ENCODE measurements around the gene ACADSB.

Gene ACADSB

DNA sequence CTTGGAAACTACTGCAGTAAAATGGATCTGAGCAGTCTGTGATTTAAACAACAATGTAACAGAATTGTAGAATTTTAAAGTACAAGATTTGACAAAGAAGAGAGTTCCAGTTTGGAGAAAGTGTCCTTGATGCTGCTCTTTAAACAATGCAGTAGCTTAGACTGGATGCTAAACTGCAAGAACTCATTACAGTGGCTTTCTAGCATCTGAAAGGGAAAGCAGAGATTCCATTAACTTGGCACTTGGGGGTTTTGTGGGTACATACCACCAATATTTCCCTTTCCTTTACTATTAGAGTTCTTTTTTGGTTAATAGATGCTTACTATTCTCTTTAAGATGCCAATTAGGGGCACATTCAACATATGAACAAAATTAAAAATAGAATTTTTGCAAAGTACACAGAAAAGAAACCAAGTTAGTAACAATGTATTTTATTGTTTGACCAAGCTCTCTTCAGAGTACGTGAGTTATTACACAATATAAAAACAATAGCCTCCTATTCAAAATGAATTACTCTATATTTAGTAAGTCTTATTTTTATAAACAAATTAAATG, 16.7 kb upstream of the ACADSB start:
- TF ChIP-seq SPI1 (IDR thresholded peaks at IDR 0.05; ENCODE audit: borderline replicate concordance, low read depth) (no peak), GABPA (IDR thresholded peaks at IDR 0.05; ENCODE audit: low read depth) (no peak), POLR2AphosphoS5 (IDR thresholded peaks at IDR 0.05; ENCODE audit: low read depth) (no peak)
- TF ChIP-seq, protein P1, sequence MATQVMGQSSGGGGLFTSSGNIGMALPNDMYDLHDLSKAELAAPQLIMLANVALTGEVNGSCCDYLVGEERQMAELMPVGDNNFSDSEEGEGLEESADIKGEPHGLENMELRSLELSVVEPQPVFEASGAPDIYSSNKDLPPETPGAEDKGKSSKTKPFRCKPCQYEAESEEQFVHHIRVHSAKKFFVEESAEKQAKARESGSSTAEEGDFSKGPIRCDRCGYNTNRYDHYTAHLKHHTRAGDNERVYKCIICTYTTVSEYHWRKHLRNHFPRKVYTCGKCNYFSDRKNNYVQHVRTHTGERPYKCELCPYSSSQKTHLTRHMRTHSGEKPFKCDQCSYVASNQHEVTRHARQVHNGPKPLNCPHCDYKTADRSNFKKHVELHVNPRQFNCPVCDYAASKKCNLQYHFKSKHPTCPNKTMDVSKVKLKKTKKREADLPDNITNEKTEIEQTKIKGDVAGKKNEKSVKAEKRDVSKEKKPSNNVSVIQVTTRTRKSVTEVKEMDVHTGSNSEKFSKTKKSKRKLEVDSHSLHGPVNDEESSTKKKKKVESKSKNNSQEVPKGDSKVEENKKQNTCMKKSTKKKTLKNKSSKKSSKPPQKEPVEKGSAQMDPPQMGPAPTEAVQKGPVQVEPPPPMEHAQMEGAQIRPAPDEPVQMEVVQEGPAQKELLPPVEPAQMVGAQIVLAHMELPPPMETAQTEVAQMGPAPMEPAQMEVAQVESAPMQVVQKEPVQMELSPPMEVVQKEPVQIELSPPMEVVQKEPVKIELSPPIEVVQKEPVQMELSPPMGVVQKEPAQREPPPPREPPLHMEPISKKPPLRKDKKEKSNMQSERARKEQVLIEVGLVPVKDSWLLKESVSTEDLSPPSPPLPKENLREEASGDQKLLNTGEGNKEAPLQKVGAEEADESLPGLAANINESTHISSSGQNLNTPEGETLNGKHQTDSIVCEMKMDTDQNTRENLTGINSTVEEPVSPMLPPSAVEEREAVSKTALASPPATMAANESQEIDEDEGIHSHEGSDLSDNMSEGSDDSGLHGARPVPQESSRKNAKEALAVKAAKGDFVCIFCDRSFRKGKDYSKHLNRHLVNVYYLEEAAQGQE (IDR thresholded peaks at IDR 0.05; ENCODE audit: insufficient replicate concordance, low read depth), result no peak
- TF ChIP-seq, protein P2, sequence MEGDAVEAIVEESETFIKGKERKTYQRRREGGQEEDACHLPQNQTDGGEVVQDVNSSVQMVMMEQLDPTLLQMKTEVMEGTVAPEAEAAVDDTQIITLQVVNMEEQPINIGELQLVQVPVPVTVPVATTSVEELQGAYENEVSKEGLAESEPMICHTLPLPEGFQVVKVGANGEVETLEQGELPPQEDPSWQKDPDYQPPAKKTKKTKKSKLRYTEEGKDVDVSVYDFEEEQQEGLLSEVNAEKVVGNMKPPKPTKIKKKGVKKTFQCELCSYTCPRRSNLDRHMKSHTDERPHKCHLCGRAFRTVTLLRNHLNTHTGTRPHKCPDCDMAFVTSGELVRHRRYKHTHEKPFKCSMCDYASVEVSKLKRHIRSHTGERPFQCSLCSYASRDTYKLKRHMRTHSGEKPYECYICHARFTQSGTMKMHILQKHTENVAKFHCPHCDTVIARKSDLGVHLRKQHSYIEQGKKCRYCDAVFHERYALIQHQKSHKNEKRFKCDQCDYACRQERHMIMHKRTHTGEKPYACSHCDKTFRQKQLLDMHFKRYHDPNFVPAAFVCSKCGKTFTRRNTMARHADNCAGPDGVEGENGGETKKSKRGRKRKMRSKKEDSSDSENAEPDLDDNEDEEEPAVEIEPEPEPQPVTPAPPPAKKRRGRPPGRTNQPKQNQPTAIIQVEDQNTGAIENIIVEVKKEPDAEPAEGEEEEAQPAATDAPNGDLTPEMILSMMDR (IDR thresholded peaks at IDR 0.05; ENCODE audit: insufficient read depth, low read length), result no peak
- H3K4me3 ChIP-seq (replicated peaks; ENCODE audit: insufficient read depth, low read length), result no peak overlapping the region
- DNase-seq (ENCODE audit: low read depth in 1 of 2, low spot score in 1 of 2), result no peak
- H3K27ac ChIP-seq (replicated peaks), result no peak overlapping the region
- H3K27me3 ChIP-seq (ENCODE audit: insufficient read depth, poor library complexity, severe bottlenecking), result no peaks in the 10 kb centered on the region

DNA sequence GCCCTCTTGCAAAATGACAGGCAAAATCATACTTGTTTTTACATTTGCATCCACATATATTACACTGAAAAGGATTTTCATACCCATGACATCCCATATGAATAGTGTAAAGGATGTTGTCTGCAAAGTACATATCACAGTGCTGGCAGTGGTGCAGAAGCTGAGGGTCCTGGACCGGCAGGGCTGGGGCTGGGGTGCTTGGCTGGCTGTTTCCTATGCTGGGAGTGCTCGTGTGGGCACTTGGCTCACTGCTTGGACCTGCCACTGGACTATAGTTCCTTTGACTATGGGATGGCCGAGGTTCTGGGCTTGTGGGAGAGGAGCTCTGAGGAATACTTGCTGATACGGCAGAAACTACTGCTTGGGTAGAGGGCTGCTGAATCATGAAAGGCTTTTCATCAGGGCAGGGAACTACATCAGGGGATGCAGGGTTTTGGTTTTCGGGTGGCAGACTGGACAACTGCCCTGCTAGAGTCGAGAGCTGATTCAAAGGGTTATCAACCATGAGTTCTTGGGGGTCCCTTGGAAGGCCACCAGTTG, 14.9 kb upstream of the ACADSB start:
- H3K4me3 ChIP-seq (replicated peaks; ENCODE audit: insufficient read depth, low read length), result no peak overlapping the region
- no peak overlapping the region for H3K27ac ChIP-seq (replicated peaks)
- no peaks in the 10 kb centered on the region for H3K27me3 ChIP-seq (ENCODE audit: insufficient read depth, poor library complexity, severe bottlenecking)
- DNase-seq (ENCODE audit: low read depth in 1 of 2, low spot score in 1 of 2), result no peak
- TF ChIP-seq, protein P1 (IDR thresholded peaks at IDR 0.05; ENCODE audit: insufficient replicate concordance, low read depth), result no peak
- TF ChIP-seq, protein P2 (IDR thresholded peaks at IDR 0.05; ENCODE audit: insufficient read depth, low read length), result no peak
- TF ChIP-seq SPI1 (IDR thresholded peaks at IDR 0.05; ENCODE audit: borderline replicate concordance, low read depth), result no peak
- no peak for TF ChIP-seq GABPA (IDR thresholded peaks at IDR 0.05; ENCODE audit: low read depth)
- no peak for TF ChIP-seq POLR2AphosphoS5 (IDR thresholded peaks at IDR 0.05; ENCODE audit: low read depth)

DNA sequence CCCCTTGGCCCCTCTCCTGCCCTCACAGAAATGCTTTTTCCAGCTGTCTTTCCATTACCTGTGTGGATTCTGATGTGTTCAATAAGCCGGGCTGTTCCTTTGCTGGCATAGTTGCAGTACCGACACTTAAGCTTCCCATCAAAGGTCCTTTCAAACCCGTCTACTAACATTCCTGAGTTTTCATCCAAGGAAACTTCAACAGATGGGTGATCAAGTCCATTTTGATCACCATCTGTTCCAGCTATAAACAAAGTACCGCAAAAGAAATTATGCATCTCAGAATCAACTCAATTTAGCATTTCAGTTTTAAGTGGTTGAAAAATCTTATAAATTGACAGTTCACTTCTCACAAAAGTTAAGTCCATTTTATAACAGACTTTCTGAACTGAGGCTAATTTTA, 12.9 kb upstream of the ACADSB start:
- Histone ChIP-seq H3K4me3 (replicated peaks; ENCODE audit: insufficient read depth, low read length) (no peak overlapping the region), H3K27me3 (ENCODE audit: insufficient read depth, poor library complexity, severe bottlenecking) (no peaks in the 10 kb centered on the region), H3K27ac (replicated peaks) (no peak overlapping the region)
- TF ChIP-seq, protein P2 (IDR thresholded peaks at IDR 0.05; ENCODE audit: insufficient read depth, low read length), result no peak
- no peak for DNase-seq (ENCODE audit: low read depth in 1 of 2, low spot score in 1 of 2)

DNA sequence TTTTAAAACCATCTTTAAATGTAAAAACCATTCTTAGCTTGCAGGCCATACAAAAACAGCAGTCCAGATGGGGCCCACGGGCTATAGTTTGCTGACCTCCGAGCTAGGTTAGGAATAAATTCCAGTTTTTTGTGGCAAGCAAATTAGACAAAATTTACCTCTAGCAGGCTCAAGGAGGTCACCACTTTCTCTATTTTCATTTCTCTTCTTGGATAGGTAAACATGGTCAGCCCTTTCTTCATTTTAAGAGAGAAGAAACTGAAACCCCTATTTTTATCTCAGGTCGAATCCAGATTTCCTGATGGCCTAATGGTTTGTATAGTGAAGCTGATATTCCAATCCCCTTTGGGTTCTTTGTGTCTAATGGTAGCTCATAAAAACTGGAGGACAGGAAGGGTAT, 10.9 kb upstream of the ACADSB start:
- H3K27ac ChIP-seq (replicated peaks), result no peak overlapping the region
- H3K27me3 ChIP-seq (ENCODE audit: insufficient read depth, poor library complexity, severe bottlenecking), result no peaks in the 10 kb centered on the region
- H3K4me3 ChIP-seq (replicated peaks; ENCODE audit: insufficient read depth, low read length), result no peak overlapping the region
- DNase-seq (ENCODE audit: low read depth in 1 of 2, low spot score in 1 of 2), result no peak
- TF ChIP-seq SPI1 (IDR thresholded peaks at IDR 0.05; ENCODE audit: borderline replicate concordance, low read depth) (no peak), GABPA (IDR thresholded peaks at IDR 0.05; ENCODE audit: low read depth) (no peak)
- TF ChIP-seq, protein P2 (IDR thresholded peaks at IDR 0.05; ENCODE audit: insufficient read depth, low read length), result no peak

Data from HL-60 (cell line).